Measurements from ENCODE around the gene ALDH16A1. TPM values are rescaled to one million over a fixed set of nuclear protein-coding genes. Genes with fewer than 3 reads are reported as not detected.

The ALDH16A1 gene
- polyA plus RNA-seq, 1 donor (not counting 4 experiments of a cell fraction or from before 2014, with no cell fraction given), result 7.1 TPM

- Histone ChIP-seq H3K79me2 (ENCODE audit: control insufficient read depth, insufficient read depth, low read length) (no peaks in the 10 kb centered on the region), H3K4me1 (ENCODE audit: control insufficient read depth, extremely low read depth, insufficient read depth, low read length) (peaks cover 7% of the 10 kb centered on the region), H3K4me3 (ENCODE audit: control insufficient read depth in 2 of 3, extremely low read depth in 1 of 3, insufficient read depth in 2 of 3, low read depth in 1 of 3, low read length in 3 of 3) (no peak overlapping the region), H3K9ac (ENCODE audit: control insufficient read depth, extremely low read depth, insufficient read depth, low read length) (no peak overlapping the region), H3K27ac (ENCODE audit: control insufficient read depth, insufficient read depth, low read length) (no peak overlapping the region), H2AFZ (ENCODE audit: control insufficient read depth, low read length) (no peak overlapping the region), H4K20me1 (ENCODE audit: control insufficient read depth, extremely low read depth, insufficient read depth, low read length) (no peaks in the 10 kb centered on the region), H3K9me3 (ENCODE audit: control insufficient read depth, low read depth, low read length) (no peaks in the 10 kb centered on the region), H3K36me3 (ENCODE audit: control insufficient read depth in 2 of 2, extremely low read depth in 1 of 2, insufficient read depth in 2 of 2, low read length in 2 of 2) (no peaks in the 10 kb centered on the region), H3K9me1 (ENCODE audit: control insufficient read depth, extremely low read depth, insufficient read depth, low read length) (no peaks in the 10 kb centered on the region), H3K27me3 (ENCODE audit: control insufficient read depth, extremely low read depth, insufficient read depth, low read length) (peaks cover 92% of the 10 kb centered on the region), H3K4me2 (ENCODE audit: control insufficient read depth, extremely low read depth, insufficient read depth, low read depth, low read length) (no peak overlapping the region)
- TF ChIP-seq CTCF (optimal IDR thresholded peaks at IDR 0.05 in 1 of 3, IDR thresholded peaks at IDR 0.05 in 1 of 3, conservative IDR thresholded peaks at IDR 0.05 in 1 of 3; ENCODE audit: extremely low read depth in 1 of 3, insufficient read depth in 2 of 3, low read length in 3 of 3), result peak; percentile 34 to 73 (median 36)
- no peak for TF ChIP-seq EZH2 (IDR thresholded peaks at IDR 0.05; ENCODE audit: low read length)
- no peak for DNase-seq (ENCODE audit: low read depth, low spot score)
- FAIRE-seq, result no peak
- dilution Hi-C loops (cut with MboI; ENCODE audit: extremely low pct_ligation_motif_present, low sequenced_read_pairs), result no loop called here
Measured at GRCh38 chr19:49430678-49431329, 22.2 kb upstream of the ALDH16A1 start.

GRCh38 chr19:49431330-49431749, 21.7 kb upstream of the ALDH16A1 start:
- dilution Hi-C loops (cut with MboI; ENCODE audit: extremely low pct_ligation_motif_present, low sequenced_read_pairs), result no loop called here
- peaks cover 92% of the 10 kb centered on the region for H3K27me3 ChIP-seq (ENCODE audit: control insufficient read depth, extremely low read depth, insufficient read depth, low read length)
- H3K9me3 ChIP-seq (ENCODE audit: control insufficient read depth, low read depth, low read length), result no peaks in the 10 kb centered on the region
- H3K4me2 ChIP-seq (ENCODE audit: control insufficient read depth, extremely low read depth, insufficient read depth, low read depth, low read length), result no peak overlapping the region
- TF ChIP-seq EZH2 (IDR thresholded peaks at IDR 0.05; ENCODE audit: low read length), result no peak
- TF ChIP-seq CTCF (optimal IDR thresholded peaks at IDR 0.05 in 1 of 3, IDR thresholded peaks at IDR 0.05 in 1 of 3, conservative IDR thresholded peaks at IDR 0.05 in 1 of 3; ENCODE audit: extremely low read depth in 1 of 3, insufficient read depth in 2 of 3, low read length in 3 of 3), result no peak
- H3K27ac ChIP-seq (ENCODE audit: control insufficient read depth, insufficient read depth, low read length), result no peak overlapping the region
- H3K4me1 ChIP-seq (ENCODE audit: control insufficient read depth, extremely low read depth, insufficient read depth, low read length), result peaks cover 7% of the 10 kb centered on the region
- no peaks in the 10 kb centered on the region for H3K36me3 ChIP-seq (ENCODE audit: control insufficient read depth in 2 of 2, extremely low read depth in 1 of 2, insufficient read depth in 2 of 2, low read length in 2 of 2)
- H3K4me3 ChIP-seq (ENCODE audit: control insufficient read depth in 2 of 3, extremely low read depth in 1 of 3, insufficient read depth in 2 of 3, low read depth in 1 of 3, low read length in 3 of 3), result no peak overlapping the region
- H3K9ac ChIP-seq (ENCODE audit: control insufficient read depth, extremely low read depth, insufficient read depth, low read length), result no peak overlapping the region
- no peak for DNase-seq (ENCODE audit: low read depth, low spot score)
- H3K79me2 ChIP-seq (ENCODE audit: control insufficient read depth, insufficient read depth, low read length), result no peaks in the 10 kb centered on the region
- no peaks in the 10 kb centered on the region for H3K9me1 ChIP-seq (ENCODE audit: control insufficient read depth, extremely low read depth, insufficient read depth, low read length)
- no peak for FAIRE-seq
- no peak overlapping the region for H2AFZ ChIP-seq (ENCODE audit: control insufficient read depth, low read length)
- H4K20me1 ChIP-seq (ENCODE audit: control insufficient read depth, extremely low read depth, insufficient read depth, low read length), result no peaks in the 10 kb centered on the region
